Measurements from ENCODE around the gene SCARB1.

SCARB1 gene

GRCh38 chr12:124819525-124819924 is 44.1 kb downstream of the SCARB1 start:
- DNase-seq = no peak

- no peak for DNase-seq
Measured at GRCh38 chr12:124819080-124819479, 44.6 kb downstream of the SCARB1 start.

- no peak for DNase-seq
Measured at GRCh38 chr12:124817076-124818000, 46.3 kb downstream of the SCARB1 start.

- no peak for DNase-seq
Measured at GRCh38 chr12:124816295-124816854, 47.3 kb downstream of the SCARB1 start.

- no peak for DNase-seq
Measured at GRCh38 chr12:124814741-124815613, 48.7 kb downstream of the SCARB1 start.

- DNase-seq = no peak
Measured at GRCh38 chr12:124813782-124814181, 49.9 kb downstream of the SCARB1 start.

GRCh38 chr12:124812979-124813378 is 50.7 kb downstream of the SCARB1 start:
- no peak for DNase-seq

GRCh38 chr12:124812356-124812755 is 51.3 kb downstream of the SCARB1 start:
- DNase-seq = no peak

GRCh38 chr12:124811633-124812032 is 52.0 kb downstream of the SCARB1 start:
- no peak for DNase-seq

GRCh38 chr12:124809878-124810277 is 53.8 kb downstream of the SCARB1 start:
- DNase-seq = no peak

GRCh38 chr12:124809391-124809790 is 54.3 kb downstream of the SCARB1 start:
- DNase-seq = no peak

GRCh38 chr12:124808272-124808671 is 55.4 kb downstream of the SCARB1 start:
- DNase-seq = no peak

GRCh38 chr12:124805876-124806668 is 57.6 kb downstream of the SCARB1 start:
- no peak for DNase-seq

- DNase-seq = no peak
Measured at GRCh38 chr12:124805050-124805449, 58.6 kb downstream of the SCARB1 start.

- no peak for DNase-seq
Measured at GRCh38 chr12:124804011-124804621, 59.5 kb downstream of the SCARB1 start.

- DNase-seq = no peak
Measured at GRCh38 chr12:124802361-124802760, 61.3 kb downstream of the SCARB1 start.

GRCh38 chr12:124800506-124800905 is 63.2 kb downstream of the SCARB1 start:
- DNase-seq = no peak

GRCh38 chr12:124797321-124797720 is 66.3 kb downstream of the SCARB1 start:
- no peak for DNase-seq

- DNase-seq = no peak
Measured at GRCh38 chr12:124796303-124796960, 67.2 kb downstream of the SCARB1 start.

- no peak for DNase-seq
Measured at GRCh38 chr12:124795081-124795948, 68.3 kb downstream of the SCARB1 start.

Data from effector CD8-positive, alpha-beta T cell (primary cell).